WERI-Rb-1 (cell line): ENCODE measurements around the gene SYS1.

Experiments used
- DNase-seq: peaks from one replicate; pipeline ENCODE4 v3.0.0-alpha.2; 2020
- H3K27ac ChIP-seq: fragments of 250-450 bp; sonication (Bioruptor Pico); 2 replicates; pipeline ENCODE4 v1.5.1; 2020; ENCODE audit warnings: mild to moderate bottlenecking, moderate library complexity
- H3K27me3 ChIP-seq: fragments of 250-450 bp; sonication (Bioruptor Pico); 2 replicates; pipeline ENCODE4 v1.5.1; 2021; ENCODE audit warnings: mild to moderate bottlenecking, low read depth, moderate library complexity; ENCODE audit not compliant: insufficient read depth, severe bottlenecking
- H3K36me3 ChIP-seq: fragments of 250-450 bp; sonication (Bioruptor Pico); 2 replicates; pipeline ENCODE4 v1.5.1; 2020; ENCODE audit warnings: mild to moderate bottlenecking, moderate library complexity
- H3K4me3 ChIP-seq: 2 replicates; pipeline ENCODE4 v1.5.1; 2011; ENCODE audit warnings: low read depth, mild to moderate bottlenecking, control low read depth, low read length
- H3K9me3 ChIP-seq: fragments of 250-450 bp; sonication (Bioruptor Pico); 2 replicates; pipeline ENCODE4 v1.5.1; 2021; ENCODE audit warnings: mild to moderate bottlenecking, moderate library complexity; ENCODE audit not compliant: severe bottlenecking
- TF ChIP-seq, protein P1 (sequence below): IDR thresholded peaks from 2 replicates; pipeline ENCODE4 v1.5.1; 2011; ENCODE audit warnings: low read depth, mild to moderate bottlenecking, control low read depth, inconsistent platforms, low read length

Gene SYS1

DNA sequence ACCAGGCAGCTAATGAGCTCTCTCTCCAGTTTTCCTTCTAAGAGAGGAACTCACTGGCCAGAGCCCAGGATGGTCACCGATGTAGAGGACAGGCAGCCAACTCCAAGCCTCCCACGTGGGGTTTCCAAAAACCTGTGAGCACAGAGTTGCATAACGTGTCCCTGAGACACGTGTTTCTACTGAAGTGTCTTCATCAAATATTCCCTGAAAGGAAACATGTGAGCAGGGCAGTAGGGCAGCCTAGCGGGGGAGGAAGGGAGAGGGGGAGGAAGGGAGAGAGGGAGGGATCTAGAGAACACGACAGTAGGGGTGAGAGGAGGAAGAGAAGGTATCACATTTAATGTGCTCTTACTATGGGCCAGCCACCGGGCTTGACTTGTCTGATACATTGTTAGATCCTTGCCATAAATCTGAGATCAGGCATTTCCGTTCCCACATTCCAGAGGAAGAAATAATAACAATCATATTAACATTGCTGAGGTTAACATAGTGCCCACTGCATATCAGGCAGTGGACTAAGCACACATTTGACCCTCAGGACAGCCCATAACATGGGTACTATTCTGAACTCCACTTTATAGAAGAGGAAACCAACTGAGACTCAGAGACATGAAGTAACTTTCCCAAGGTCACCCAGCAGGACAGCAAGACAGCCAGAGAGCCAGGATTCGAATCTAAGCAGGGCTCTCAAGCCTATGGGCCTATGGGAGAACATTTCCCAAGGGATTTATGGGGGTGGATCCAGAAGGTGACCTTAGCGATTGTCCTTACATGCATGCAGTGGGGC is 4.5 kb upstream of the SYS1 start:
- no peaks in the 10 kb centered on the region for H3K27me3 ChIP-seq
- H3K36me3 ChIP-seq: no peaks in the 10 kb centered on the region
- DNase-seq: no peak
- H3K4me3 ChIP-seq: no peak overlapping the region
- H3K27ac ChIP-seq: no peak overlapping the region
- TF ChIP-seq, protein P1, sequence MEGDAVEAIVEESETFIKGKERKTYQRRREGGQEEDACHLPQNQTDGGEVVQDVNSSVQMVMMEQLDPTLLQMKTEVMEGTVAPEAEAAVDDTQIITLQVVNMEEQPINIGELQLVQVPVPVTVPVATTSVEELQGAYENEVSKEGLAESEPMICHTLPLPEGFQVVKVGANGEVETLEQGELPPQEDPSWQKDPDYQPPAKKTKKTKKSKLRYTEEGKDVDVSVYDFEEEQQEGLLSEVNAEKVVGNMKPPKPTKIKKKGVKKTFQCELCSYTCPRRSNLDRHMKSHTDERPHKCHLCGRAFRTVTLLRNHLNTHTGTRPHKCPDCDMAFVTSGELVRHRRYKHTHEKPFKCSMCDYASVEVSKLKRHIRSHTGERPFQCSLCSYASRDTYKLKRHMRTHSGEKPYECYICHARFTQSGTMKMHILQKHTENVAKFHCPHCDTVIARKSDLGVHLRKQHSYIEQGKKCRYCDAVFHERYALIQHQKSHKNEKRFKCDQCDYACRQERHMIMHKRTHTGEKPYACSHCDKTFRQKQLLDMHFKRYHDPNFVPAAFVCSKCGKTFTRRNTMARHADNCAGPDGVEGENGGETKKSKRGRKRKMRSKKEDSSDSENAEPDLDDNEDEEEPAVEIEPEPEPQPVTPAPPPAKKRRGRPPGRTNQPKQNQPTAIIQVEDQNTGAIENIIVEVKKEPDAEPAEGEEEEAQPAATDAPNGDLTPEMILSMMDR: no peak
- H3K9me3 ChIP-seq: no peaks in the 10 kb centered on the region

DNA sequence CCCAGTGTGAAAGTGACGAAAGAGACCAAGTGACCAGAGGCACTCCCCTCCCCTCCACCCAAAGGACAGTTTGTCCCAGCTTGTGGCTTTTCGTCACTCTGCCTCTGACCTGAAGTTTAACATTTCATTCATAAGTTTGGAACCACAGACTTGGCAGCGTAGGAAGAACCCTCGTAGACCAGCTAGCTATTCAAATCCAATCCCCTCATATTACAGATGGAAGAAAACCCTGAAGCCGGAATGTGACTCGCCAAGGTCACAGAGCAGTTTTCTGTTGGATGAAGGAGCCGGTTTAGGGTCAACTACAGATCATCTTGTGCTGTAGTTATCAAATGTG is 3.9 kb upstream of the SYS1 start:
- H3K9me3 ChIP-seq: no peaks in the 10 kb centered on the region
- no peak overlapping the region for H3K27ac ChIP-seq
- TF ChIP-seq, protein P1: no peak
- DNase-seq: no peak
- H3K36me3 ChIP-seq: no peaks in the 10 kb centered on the region
- no peaks in the 10 kb centered on the region for H3K27me3 ChIP-seq
- no peak overlapping the region for H3K4me3 ChIP-seq

DNA sequence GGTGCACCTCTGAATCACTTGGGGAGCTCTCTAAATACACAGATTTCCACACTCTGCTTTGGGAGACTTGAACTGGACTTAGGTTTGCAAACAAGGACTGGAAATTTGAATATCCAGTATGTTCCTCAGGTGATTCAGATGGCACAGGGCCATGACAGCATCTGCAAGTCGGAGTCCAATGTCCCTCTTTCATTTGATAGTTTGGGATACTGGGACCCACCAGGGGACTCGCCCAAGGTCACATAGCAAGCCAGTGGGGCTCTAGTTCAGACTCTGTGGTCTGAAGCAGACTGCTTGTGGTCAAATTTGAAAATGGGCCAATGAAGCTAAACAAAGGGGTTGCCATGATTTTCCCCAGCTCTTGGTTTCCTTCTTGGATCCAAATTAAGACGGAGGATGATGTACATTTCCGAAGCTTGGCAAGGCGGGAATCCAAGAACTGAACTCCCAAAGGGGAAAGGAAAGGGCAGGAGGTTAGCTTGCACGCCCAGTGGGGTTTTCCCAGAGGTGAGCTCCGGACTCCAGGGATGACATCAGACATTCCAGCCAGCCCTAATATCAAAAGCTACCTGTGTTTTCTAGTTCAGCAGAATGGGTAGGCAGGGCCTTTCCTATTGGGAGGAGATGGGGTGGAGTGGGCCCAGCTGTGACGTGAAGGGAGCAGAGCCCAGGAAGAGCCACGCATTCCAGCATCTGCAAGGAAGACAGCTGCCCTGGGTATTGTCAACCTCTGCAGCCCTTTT is 3.4 kb upstream of the SYS1 start:
- no peaks in the 10 kb centered on the region for H3K27me3 ChIP-seq

DNA sequence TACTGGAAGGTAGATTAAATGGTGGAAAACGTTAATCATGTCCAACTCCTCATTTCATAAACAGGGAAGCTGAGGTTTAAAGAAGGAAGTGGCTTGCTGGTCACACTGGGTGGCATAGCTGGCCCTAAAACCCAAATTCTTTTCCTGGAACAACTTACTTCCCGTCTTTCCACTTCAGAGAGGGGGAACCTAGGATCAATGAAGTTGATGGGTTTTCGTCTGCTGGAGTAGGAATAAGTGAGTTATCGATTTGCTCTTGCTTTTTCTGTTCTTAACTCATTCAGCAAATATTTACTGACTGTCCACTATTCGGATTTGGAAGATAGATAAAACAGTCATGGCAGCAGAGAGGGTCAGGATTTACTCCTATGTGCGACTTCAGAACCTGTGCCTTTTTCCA is 1.2 kb upstream of the SYS1 start:
- no peak overlapping the region for H3K27ac ChIP-seq
- no peaks in the 10 kb centered on the region for H3K27me3 ChIP-seq
- DNase-seq: no peak
- peaks cover 12% of the 10 kb centered on the region for H3K36me3 ChIP-seq
- TF ChIP-seq, protein P1: no peak
- H3K9me3 ChIP-seq: no peaks in the 10 kb centered on the region
- no peak overlapping the region for H3K4me3 ChIP-seq

More for the DNA sequence above, 3.4 kb upstream of the SYS1 start:
- TF ChIP-seq, protein P1: no peak
- no peaks in the 10 kb centered on the region for H3K9me3 ChIP-seq
- no peak for DNase-seq
- no peak overlapping the region for H3K27ac ChIP-seq
- H3K4me3 ChIP-seq: no peak overlapping the region
- H3K36me3 ChIP-seq: no peaks in the 10 kb centered on the region

DNA sequence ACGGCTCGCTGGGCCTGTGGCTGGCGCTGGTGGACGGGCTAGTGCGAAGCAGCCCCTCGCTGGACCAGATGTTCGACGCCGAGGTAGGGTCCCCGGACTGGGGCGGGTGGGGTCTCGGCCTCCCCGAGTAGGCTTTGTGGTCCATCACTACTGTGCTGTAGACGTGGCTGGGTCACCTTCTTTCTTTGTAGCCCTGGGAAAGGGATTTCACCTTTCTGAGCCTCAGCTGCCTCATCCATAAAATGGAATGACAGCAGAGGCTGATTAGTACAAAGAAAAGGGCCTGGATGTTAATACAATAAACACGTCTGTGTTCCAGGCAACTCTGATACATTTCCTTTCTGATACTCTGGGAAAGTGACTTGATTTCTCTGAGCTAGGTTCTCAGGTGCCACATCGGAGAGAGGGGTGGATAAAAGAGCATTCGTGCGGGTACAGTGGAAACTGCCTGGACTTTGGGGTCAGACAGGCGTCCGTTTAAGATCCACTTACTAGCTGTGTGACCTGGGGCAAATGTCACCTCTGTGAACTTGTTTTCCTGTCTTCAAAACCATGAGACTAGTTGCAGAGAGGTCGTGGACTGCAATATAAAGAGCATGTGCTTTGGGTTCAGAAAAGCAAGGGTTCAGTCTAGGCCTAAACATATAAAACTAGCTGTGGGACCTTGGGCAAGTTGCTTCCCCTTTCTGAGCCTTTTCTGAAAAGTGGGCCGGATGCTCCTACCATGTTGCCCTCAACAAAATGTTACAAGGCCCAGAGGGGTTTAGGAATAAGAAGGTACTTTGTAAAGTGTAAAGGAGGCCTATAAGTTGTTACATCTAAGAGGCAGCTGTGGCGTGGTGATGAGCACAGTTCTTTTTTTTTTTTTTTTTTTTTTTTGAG is 896 bp downstream of the SYS1 start:
- H3K4me3 ChIP-seq: peak overlapping the region; percentile 79
- H3K36me3 ChIP-seq: peaks cover 28% of the 10 kb centered on the region
- H3K9me3 ChIP-seq: no peaks in the 10 kb centered on the region
- no peak for DNase-seq
- no peaks in the 10 kb centered on the region for H3K27me3 ChIP-seq
- TF ChIP-seq, protein P1: no peak
- H3K27ac ChIP-seq: peak overlapping the region; percentile 91
